CD14-positive monocyte (primary cell): ENCODE measurements around the gene KLHL12. TPM values are rescaled to one million over a fixed set of nuclear protein-coding genes. Genes with fewer than 3 reads are reported as not detected.
A peak's percentile ranks its signal among the peaks of the same experiment; 100 is the strongest.

Experiments used
- DNase-seq, 3 donors: peaks; one replicate each; pipeline ENCODE4 v3.0.0-alpha.2; 2011 to 2022
- H2AFZ ChIP-seq: 2 replicates; pipeline ENCODE4 v1.6.0; 2012; ENCODE audit warnings: mild to moderate bottlenecking, low read depth, low read length, inconsistent platforms; ENCODE audit not compliant: insufficient read depth, poor library complexity, severe bottlenecking
- H3K27ac ChIP-seq, 2 donors: 1 replicate in 1 of 2; 2 replicates in 1 of 2; pipeline ENCODE4 v1.5.1; 2012 to 2013; ENCODE audit warnings: low read length in 2 of 2, control low read depth in 1 of 2, inconsistent platforms in 1 of 2, low read depth in 1 of 2, mild to moderate bottlenecking in 1 of 2
- H3K27me3 ChIP-seq, 2 donors: one replicate each; pipeline versions ENCODE4 v1.6.0 to v1.6.1; 2011 to 2013; ENCODE audit warnings: low read length in 2 of 2; ENCODE audit not compliant: control insufficient read depth in 2 of 2, insufficient read depth in 2 of 2
- H3K36me3 ChIP-seq, 2 donors: replicated peaks in 1 of 2; 1 replicate in 1 of 2; 2 replicates in 1 of 2; pipeline versions ENCODE4 v1.5.1 to v1.6.1; 2012 to 2013; ENCODE audit warnings: low read length in 2 of 2, control low read depth in 1 of 2, inconsistent platforms in 1 of 2, mild to moderate bottlenecking in 1 of 2; ENCODE audit not compliant: insufficient read depth in 2 of 2, control insufficient read depth in 1 of 2
- H3K4me1 ChIP-seq, 2 donors: 1 replicate in 1 of 2; 2 replicates in 1 of 2; pipeline versions ENCODE4 v1.5.1 to v1.6.1; 2012 to 2013; ENCODE audit warnings: low read length in 2 of 2, control low read depth in 1 of 2, inconsistent platforms in 1 of 2, mild to moderate bottlenecking in 1 of 2, moderate library complexity in 1 of 2; ENCODE audit not compliant: insufficient read depth in 2 of 2, control insufficient read depth in 1 of 2
- H3K4me2 ChIP-seq: replicated peaks from 2 replicates; pipeline ENCODE3; 2012; ENCODE audit warnings: low read length, moderate library complexity, mild to moderate bottlenecking; ENCODE audit not compliant: poor library complexity, severe bottlenecking; ENCODE audit errors: extremely low read depth
- H3K4me3 ChIP-seq, 3 experiments: fragments of 200-600 bp in 1 of 3; sonication (generic) in 1 of 3; replicated peaks in 1 of 3; 1 replicate in 2 of 3; 2 replicates in 1 of 3; pipeline ENCODE4 v1.5.1; 2011 to 2013; ENCODE audit warnings: low read length in 3 of 3, mild to moderate bottlenecking in 3 of 3, control low read depth in 2 of 3, low read depth in 2 of 3, inconsistent platforms in 1 of 3, moderate library complexity in 1 of 3
- H3K79me2 ChIP-seq: 2 replicates; pipeline ENCODE4 v1.6.0; 2012; ENCODE audit warnings: mild to moderate bottlenecking, control low read depth, inconsistent platforms, low read length, moderate library complexity; ENCODE audit not compliant: insufficient read depth
- H3K9ac ChIP-seq: 2 replicates; pipeline ENCODE4 v1.6.0; 2017; ENCODE audit warnings: low read length, mild to moderate bottlenecking; ENCODE audit not compliant: insufficient read depth, poor library complexity, severe bottlenecking
- H3K9me3 ChIP-seq, 2 donors: replicated peaks in 1 of 2; 1 replicate in 1 of 2; 2 replicates in 1 of 2; pipeline versions ENCODE4 v1.5.1 to v1.6.1; 2012 to 2013; ENCODE audit warnings: low read length in 2 of 2, control low read depth in 1 of 2; ENCODE audit not compliant: control insufficient read depth in 1 of 2, insufficient read depth in 1 of 2
- H4K20me1 ChIP-seq: 2 replicates; pipeline ENCODE4 v1.6.0; 2012; ENCODE audit warnings: mild to moderate bottlenecking, low read length, control low read depth, moderate library complexity; ENCODE audit not compliant: insufficient read depth
- H3K27ac Mint-ChIP-seq, 7 donors: one replicate each; pipeline ENCODE4 v1.8.0; 2020; ENCODE audit warnings: mild to moderate bottlenecking in 7 of 7, mixed read lengths in 7 of 7, moderate library complexity in 6 of 7, inconsistent platforms in 2 of 7
- H3K27me3 Mint-ChIP-seq, 3 donors: one replicate each; pipeline ENCODE4 v1.8.0; 2021 to 2022; ENCODE audit warnings: low read depth in 3 of 3, mild to moderate bottlenecking in 3 of 3, mixed read lengths in 3 of 3, moderate library complexity in 3 of 3, inconsistent platforms in 1 of 3
- H3K36me3 Mint-ChIP-seq, 2 donors: one replicate each; pipeline ENCODE4 v1.8.0; 2020; ENCODE audit warnings: mixed read lengths in 2 of 2, inconsistent platforms in 1 of 2, mild to moderate bottlenecking in 1 of 2
- H3K4me1 Mint-ChIP-seq: one replicate; pipeline ENCODE4 v1.8.0; 2020; ENCODE audit warnings: mild to moderate bottlenecking, mixed read lengths
- H3K4me3 Mint-ChIP-seq, 2 donors: one replicate each; pipeline ENCODE4 v1.8.0; 2020; ENCODE audit warnings: mild to moderate bottlenecking in 2 of 2, mixed read lengths in 2 of 2, moderate library complexity in 1 of 2
- H3K9me3 Mint-ChIP-seq, 7 donors: one replicate each; pipeline ENCODE4 v1.8.0; 2020 to 2022; ENCODE audit warnings: mixed read lengths in 7 of 7, mild to moderate bottlenecking in 6 of 7, moderate library complexity in 6 of 7, inconsistent platforms in 2 of 7
- CTCF ChIP-seq: fragments of 200-600 bp; IDR thresholded peaks from one replicate; pipeline ENCODE4 v1.8.0; 2022; ENCODE audit warnings: antibody characterized with exemption, mild to moderate bottlenecking
- WGBS: methylation state at CpG from one replicate; pipeline ENCODE4 v1.1.5; 2013; ENCODE audit warnings: missing lambda C conversion rate; ENCODE audit not compliant: insufficient coverage; 5-methylcytosine and 5-hydroxymethylcytosine counted together
- intact Hi-C, 2 donors: fragments of 100-400 bp; cut with micrococcal nuclease; formaldehyde crosslinking; loops; one replicate each; pipeline versions ENCODE4 v1.15.0 to v1.15.1; 2023
- polyA plus RNA-seq, 3 donors: library from polyadenylated mRNA; depleted of rRNA in 1 of 3; unstranded in 2 of 3; stranded (reverse) in 1 of 3; fragments of 300-500 nt in 2 of 3; fragments of >200 nt in 1 of 3; fragmentation: Illumina TruSeq in 2 of 3; gene quantifications; 1 replicate in 2 of 3; 2 replicates in 1 of 3; pipeline ENCODE4 v1.2.3, GENCODE V29; 2012 to 2021

The KLHL12 gene
- polyA plus RNA-seq, 3 donors = 20.7 to 36.7 (median 21.9) TPM

GRCh38 chr1:202862679-202863560, 64.1 kb downstream of the KLHL12 start:
- peaks cover 12 to 17% (median 16%) of the 10 kb centered on the region in 3 donors for H3K27me3 Mint-ChIP-seq

More at GRCh38 chr1:202862679-202863560, 64.1 kb downstream of the KLHL12 start:
- H3K4me1 Mint-ChIP-seq = peaks cover 39% of the 10 kb centered on the region
- H3K36me3 Mint-ChIP-seq = peaks cover 0 to 3% of the 10 kb centered on the region in 2 donors
- Histone ChIP-seq H3K9me3 (no peaks in the 10 kb centered on the region), H3K9ac (no peak overlapping the region), H3K27ac (no peak overlapping the region), H3K79me2 (peaks cover 15% of the 10 kb centered on the region), H2AFZ (no peak overlapping the region), H4K20me1 (no peaks in the 10 kb centered on the region), H3K4me3 (no peak overlapping the region), H3K4me2 (no peak overlapping the region), H3K27me3 (peaks cover 0 to 12% of the 10 kb centered on the region in 2 donors), H3K4me1 (peaks cover 28 to 31% of the 10 kb centered on the region in 2 donors), H3K36me3 (no peaks in the 10 kb centered on the region)
- TF ChIP-seq CTCF = no peak
- peaks cover 0 to 2% (median 0%) of the 10 kb centered on the region in 7 donors for H3K9me3 Mint-ChIP-seq
- 88% methylated on average over 1 of the region's 5 CpGs for WGBS
- peak overlapping the region in 1 of 2 donors; percentile 15 for H3K4me3 Mint-ChIP-seq
- intact Hi-C loops = loop anchor here in 1 of 2 donors (10.0 kb wide), 2 partner anchors 48 to 108 kb away; partner anchors contain the start of gene PCAT6
- H3K27ac Mint-ChIP-seq = no peak overlapping the region
- DNase-seq = no peak
